Caco-2 (cell line): Measurements from ENCODE around the gene UMAD1. TPM values are rescaled to one million over a fixed set of nuclear protein-coding genes. Genes with fewer than 3 reads are reported as not detected.
A peak's percentile ranks its signal among the peaks of the same experiment; 100 is the strongest.

Experiments used
- BruUV-seq: library from RNA; stranded (reverse); fragments of 400-500 nt; replicated peaks from 2 replicates; lab custom pipeline; 2021; lab: Mats Ljungman, UMichigan
- CTCF ChIA-PET: fragments of 300-600 bp; sonication (Branson Sonifier 250); formaldehyde crosslinking; loops from one replicate; lab custom pipeline; 2022; ENCODE audit warnings: antibody characterized with exemption; lab: Charles Lee
- POLR2A ChIA-PET: fragments of 300-600 bp; sonication (Branson Sonifier 250); formaldehyde crosslinking; loops from one replicate; lab custom pipeline; 2022; ENCODE audit warnings: antibody characterized with exemption; lab: Charles Lee
- DNase-seq, 2 experiments: peaks; one replicate each; pipeline versions ENCODE4 v3.0.0 to v3.0.0-alpha.2; 2020 to 2022
- H3K27me3 ChIP-seq: replicated peaks from 2 replicates; pipeline ENCODE4 v1.6.0; 2011; ENCODE audit warnings: low read length; ENCODE audit not compliant: control insufficient read depth, insufficient read depth
- H3K36me3 ChIP-seq: 2 replicates; pipeline ENCODE4 v1.5.1; 2011; ENCODE audit warnings: low read length; ENCODE audit not compliant: control insufficient read depth, insufficient read depth
- H3K4me1 ChIP-seq: fragments of 250-450 bp; sonication (Bioruptor Pico); 2 replicates; pipeline ENCODE4 v1.5.1; 2020; ENCODE audit warnings: mild to moderate bottlenecking
- H3K4me3 ChIP-seq: 2 replicates; pipeline ENCODE4 v1.5.1; 2011; ENCODE audit warnings: low read depth, mild to moderate bottlenecking, control low read depth, low read length
- H3K9me3 ChIP-seq: fragments of 250-450 bp; sonication (Bioruptor Pico); 2 replicates; pipeline ENCODE4 v1.5.1; 2020; ENCODE audit warnings: mild to moderate bottlenecking, moderate library complexity
- H3K27ac Mint-ChIP-seq: one replicate; pipeline ENCODE4 v1.8.0; 2022; ENCODE audit warnings: mixed read lengths; ENCODE audit not compliant: unreplicated experiment
- H3K27me3 Mint-ChIP-seq: one replicate; pipeline ENCODE4 v1.8.0; 2022; ENCODE audit warnings: mixed read lengths; ENCODE audit not compliant: insufficient read depth, unreplicated experiment
- H3K36me3 Mint-ChIP-seq: one replicate; pipeline ENCODE4 v1.8.0; 2022; ENCODE audit warnings: mild to moderate bottlenecking, mixed read lengths; ENCODE audit not compliant: insufficient read depth, unreplicated experiment
- H3K4me1 Mint-ChIP-seq: one replicate; pipeline ENCODE4 v1.8.0; 2022; ENCODE audit warnings: low read depth, mixed read lengths; ENCODE audit not compliant: unreplicated experiment
- H3K4me3 Mint-ChIP-seq: one replicate; pipeline ENCODE4 v1.8.0; 2022; ENCODE audit warnings: mild to moderate bottlenecking, moderate library complexity, mixed read lengths; ENCODE audit not compliant: unreplicated experiment
- H3K9me3 Mint-ChIP-seq: one replicate; pipeline ENCODE4 v1.8.0; 2022; ENCODE audit warnings: mixed read lengths; ENCODE audit not compliant: unreplicated experiment
- CTCF ChIP-seq, 2 experiments: fragments of 200-600 bp in 1 of 2; IDR thresholded peaks; 1 replicate in 1 of 2; 2 replicates in 1 of 2; pipeline versions ENCODE4 v1.5.1 to v1.8.0; 2011 to 2022; ENCODE audit warnings: antibody characterized with exemption in 1 of 2, control low read depth in 1 of 2, inconsistent platforms in 1 of 2, low read depth in 1 of 2, low read length in 1 of 2, mild to moderate bottlenecking in 1 of 2, moderate library complexity in 1 of 2; ENCODE audit not compliant: insufficient read depth in 1 of 2, severe bottlenecking in 1 of 2, unreplicated experiment in 1 of 2
- intact Hi-C: fragments of 100-400 bp; cut with micrococcal nuclease; formaldehyde crosslinking; loops from one replicate; pipeline ENCODE4 v1.10.0; 2022; ENCODE audit not compliant: unreplicated experiment
- total RNA-seq: library from RNA; stranded (reverse); gene quantifications from 2 replicates; pipeline ENCODE4 v1.2.3, GENCODE V29; 2022

UMAD1 gene
- total RNA-seq, 1 experiment from 2014 or later = 20.0 TPM

- intact Hi-C loops = loop anchor here (1.0 to 5.0 kb wide), 2 partner anchors 375 to 528 kb away; no protein-coding TSS in a partner anchor
- peaks cover 7% of the 10 kb centered on the region; the same call in 1 of the 2 replicates for H3K4me1 ChIP-seq
- no TSS peak for BruUV-seq
- CTCF ChIA-PET = no interaction called here
- H3K27me3 ChIP-seq = no peaks in the 10 kb centered on the region
- POLR2A ChIA-PET = no interaction called here
- no peaks in the 10 kb centered on the region for H3K36me3 Mint-ChIP-seq
- H3K9me3 Mint-ChIP-seq = peaks cover 12% of the 10 kb centered on the region
- no peaks in the 10 kb centered on the region for H3K36me3 ChIP-seq
- H3K9me3 ChIP-seq = no peaks in the 10 kb centered on the region
- H3K27ac Mint-ChIP-seq = no peak overlapping the region
- peaks cover 7% of the 10 kb centered on the region for H3K4me1 Mint-ChIP-seq
- no peak for DNase-seq
- peak in 1 of 2 experiments; percentile 43 for TF ChIP-seq CTCF (IDR thresholded peaks at IDR 0.05; ENCODE audit: insufficient read depth in 1 of 2, low read depth in 1 of 2, low read length in 1 of 2, severe bottlenecking in 1 of 2, unreplicated experiment in 1 of 2)
- H3K27me3 Mint-ChIP-seq = no peaks in the 10 kb centered on the region
- no peak overlapping the region for H3K4me3 Mint-ChIP-seq
- no peak overlapping the region for H3K4me3 ChIP-seq
Measured at GRCh38 chr7:7662527-7662926, 22.0 kb downstream of the UMAD1 start.

- intact Hi-C loops = loop anchor here (5.0 kb wide), 1 partner anchor 373 kb away; no protein-coding TSS in a partner anchor
- no TSS peak for BruUV-seq
- H3K4me3 ChIP-seq = no peak overlapping the region
- peaks cover 7% of the 10 kb centered on the region; the same call in 1 of the 2 replicates for H3K4me1 ChIP-seq
- no peaks in the 10 kb centered on the region for H3K36me3 Mint-ChIP-seq
- H3K4me1 Mint-ChIP-seq = peaks cover 7% of the 10 kb centered on the region
- POLR2A ChIA-PET = no interaction called here
- DNase-seq = no peak
- H3K9me3 ChIP-seq = no peaks in the 10 kb centered on the region
- CTCF ChIA-PET = no interaction called here
- no peaks in the 10 kb centered on the region for H3K27me3 Mint-ChIP-seq
- no peaks in the 10 kb centered on the region for H3K27me3 ChIP-seq
- H3K9me3 Mint-ChIP-seq = peaks cover 5% of the 10 kb centered on the region
- H3K36me3 ChIP-seq = no peaks in the 10 kb centered on the region
- TF ChIP-seq CTCF (IDR thresholded peaks at IDR 0.05; ENCODE audit: insufficient read depth in 1 of 2, low read depth in 1 of 2, low read length in 1 of 2, severe bottlenecking in 1 of 2, unreplicated experiment in 1 of 2) = no peak
- no peak overlapping the region for H3K4me3 Mint-ChIP-seq
- H3K27ac Mint-ChIP-seq = no peak overlapping the region
Measured at GRCh38 chr7:7664291-7664690, 23.7 kb downstream of the UMAD1 start.

- no peaks in the 10 kb centered on the region for H3K27me3 ChIP-seq
- ChIA-PET CTCF (no interaction called here), POLR2A (no interaction called here)
- no peak overlapping the region for H3K27ac Mint-ChIP-seq
- DNase-seq = no peak
- no peaks in the 10 kb centered on the region for H3K9me3 Mint-ChIP-seq
- H3K36me3 ChIP-seq = no peaks in the 10 kb centered on the region
- no peaks in the 10 kb centered on the region for H3K27me3 Mint-ChIP-seq
- H3K4me3 Mint-ChIP-seq = no peak overlapping the region
- no TSS peak for BruUV-seq
- H3K4me3 ChIP-seq = no peak overlapping the region
- intact Hi-C loops = no loop called here
- H3K9me3 ChIP-seq = no peaks in the 10 kb centered on the region
- TF ChIP-seq CTCF (IDR thresholded peaks at IDR 0.05; ENCODE audit: insufficient read depth in 1 of 2, low read depth in 1 of 2, low read length in 1 of 2, severe bottlenecking in 1 of 2, unreplicated experiment in 1 of 2) = no peak
- H3K4me1 ChIP-seq = peaks cover 7% of the 10 kb centered on the region; the same call in 1 of the 2 replicates
- no peaks in the 10 kb centered on the region for H3K36me3 Mint-ChIP-seq
- H3K4me1 Mint-ChIP-seq = peaks cover 7% of the 10 kb centered on the region
Measured at GRCh38 chr7:7665031-7665430, 24.5 kb downstream of the UMAD1 start.
